Measurements from ENCODE around the gene GYS1.
A peak's percentile ranks its signal among the peaks of the same experiment; 100 is the strongest.

GYS1 gene

DNA sequence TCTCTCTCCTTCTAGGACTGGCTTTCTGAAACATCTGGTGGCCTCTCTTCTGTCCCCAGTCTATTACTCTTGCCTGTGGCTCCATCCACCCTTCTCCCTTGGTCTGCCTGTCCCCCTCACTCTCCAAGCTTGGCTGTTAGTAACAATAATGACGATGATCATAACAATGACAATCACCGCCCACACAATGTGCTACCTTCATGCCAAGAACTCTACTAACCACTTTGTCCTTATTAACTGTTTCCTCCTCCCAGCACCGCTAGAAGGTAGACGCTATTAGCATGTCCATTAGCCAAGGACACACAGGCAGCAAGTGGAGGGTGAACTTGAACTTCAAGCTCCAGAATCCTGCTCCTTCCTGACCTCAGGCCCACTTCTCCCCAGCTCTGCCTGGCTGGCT, 2.7 kb downstream of the GYS1 start:
- DNase-seq (ENCODE audit: low read depth in 4 of 4, low spot score in 1 of 4): no peak

DNA sequence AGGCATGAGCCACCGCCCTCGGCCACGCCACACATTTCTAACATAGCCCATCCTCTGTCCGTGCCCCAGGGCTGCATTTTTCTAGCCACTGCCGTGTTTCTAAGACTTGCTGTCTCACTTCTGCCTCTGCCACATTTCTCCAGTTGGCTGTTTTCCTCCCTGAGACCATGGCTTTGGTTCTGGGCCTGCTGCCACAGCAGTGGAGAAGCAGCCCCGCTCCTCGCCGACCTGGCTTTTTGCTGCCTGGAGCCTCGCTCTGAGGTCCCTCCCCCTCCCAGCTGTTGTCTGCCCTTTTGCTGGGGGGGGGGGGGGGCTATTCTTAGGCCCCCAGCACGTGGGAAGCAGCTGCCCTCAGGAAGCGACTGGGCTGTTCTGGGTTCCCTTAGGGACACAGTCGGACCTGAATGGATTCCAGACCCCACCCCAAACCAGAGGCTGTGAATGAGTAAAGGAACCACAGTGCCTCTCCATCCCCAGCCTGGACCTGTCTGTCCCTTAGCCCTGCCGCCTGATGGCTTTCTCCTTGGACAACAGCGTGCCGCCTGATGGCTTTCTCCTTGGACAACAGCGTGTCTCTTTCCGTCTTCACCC, 3.3 kb downstream of the GYS1 start:
- no peak for DNase-seq (ENCODE audit: low read depth in 4 of 4, low spot score in 1 of 4)

DNA sequence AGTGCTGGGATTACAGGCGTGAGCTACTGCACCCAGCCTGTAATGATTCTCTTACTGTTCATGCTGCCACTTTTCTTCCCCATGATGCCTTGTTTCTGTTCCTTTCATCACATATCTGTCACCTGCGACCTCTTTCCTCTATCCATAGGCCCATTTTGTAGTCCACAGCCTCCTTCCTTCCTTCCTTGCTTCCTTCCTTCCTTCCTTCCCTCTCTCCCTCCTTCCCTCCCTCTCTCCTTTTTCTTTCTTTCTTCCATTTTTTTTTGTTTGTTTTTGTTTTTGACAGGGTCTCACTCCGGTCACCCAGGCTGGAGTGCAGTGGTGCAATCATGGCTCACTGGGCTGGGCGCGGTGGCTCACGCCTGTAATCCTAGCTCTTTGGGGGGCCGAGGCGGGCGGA, 4.2 kb downstream of the GYS1 start:
- no peak for DNase-seq (ENCODE audit: low read depth in 4 of 4, low spot score in 1 of 4)

DNA sequence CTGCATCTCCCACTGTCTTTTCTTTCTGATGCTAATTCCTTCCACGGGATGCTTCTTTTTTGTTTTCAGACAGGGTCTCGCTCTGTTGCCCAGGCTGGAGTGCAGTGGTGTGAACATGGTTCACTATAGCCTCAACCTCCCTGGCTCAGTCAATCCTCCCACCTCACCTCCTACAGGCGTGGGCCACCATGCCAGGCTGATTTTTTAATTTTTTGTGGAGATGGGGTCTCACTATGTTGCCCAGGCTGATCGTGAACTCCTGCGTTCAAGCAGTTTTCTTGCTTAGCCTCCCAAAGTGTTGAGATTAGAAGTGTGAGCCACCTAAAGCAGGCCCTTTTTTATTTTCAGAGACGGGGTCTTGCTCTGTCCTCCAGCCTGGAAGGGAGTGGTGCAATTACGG, 4.8 kb downstream of the GYS1 start:
- DNase-seq (ENCODE audit: low read depth in 4 of 4, low spot score in 1 of 4): no peak

DNA sequence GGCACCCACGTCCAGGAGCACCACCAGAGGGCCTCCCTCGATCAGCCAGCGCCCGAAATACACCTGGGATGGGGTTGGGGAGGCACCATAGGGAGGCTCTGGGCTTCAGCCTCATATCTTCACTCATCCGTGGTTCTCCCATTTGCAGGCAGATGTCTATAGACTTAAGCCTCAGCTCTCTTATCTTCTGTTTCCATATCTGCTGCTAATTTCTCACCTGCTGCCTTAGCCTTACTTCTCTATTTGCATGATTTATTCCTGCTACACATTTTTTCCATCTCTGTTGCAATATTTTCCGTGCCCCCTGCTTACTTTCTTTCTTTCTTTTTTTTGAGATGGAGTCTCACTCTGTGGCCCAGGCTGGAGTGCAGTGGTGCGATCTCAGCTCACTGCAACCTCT, 5.8 kb downstream of the GYS1 start:
- no peak for DNase-seq (ENCODE audit: low read depth in 4 of 4, low spot score in 1 of 4)

DNA sequence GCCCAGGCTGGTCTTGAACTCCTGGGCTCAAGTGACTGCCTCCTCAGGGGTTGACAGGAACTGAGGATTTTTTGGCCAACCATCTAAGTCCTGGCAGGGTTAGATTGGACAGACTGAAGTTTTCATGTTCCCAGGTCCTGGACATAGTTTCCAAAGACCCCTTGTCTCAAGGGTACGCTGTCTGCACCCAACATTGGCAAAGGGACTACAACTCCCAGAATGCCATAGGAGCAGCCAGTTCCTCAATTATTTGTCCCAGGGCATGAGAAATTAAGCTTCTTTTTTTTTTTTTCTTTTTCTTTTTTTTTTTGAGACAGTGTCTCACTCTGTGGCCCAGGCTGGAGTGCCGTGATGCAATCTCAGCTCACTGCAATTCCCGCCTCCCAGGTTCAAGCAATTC, 6.9 kb downstream of the GYS1 start:
- DNase-seq (ENCODE audit: low read depth in 4 of 4, low spot score in 1 of 4): no peak

DNA sequence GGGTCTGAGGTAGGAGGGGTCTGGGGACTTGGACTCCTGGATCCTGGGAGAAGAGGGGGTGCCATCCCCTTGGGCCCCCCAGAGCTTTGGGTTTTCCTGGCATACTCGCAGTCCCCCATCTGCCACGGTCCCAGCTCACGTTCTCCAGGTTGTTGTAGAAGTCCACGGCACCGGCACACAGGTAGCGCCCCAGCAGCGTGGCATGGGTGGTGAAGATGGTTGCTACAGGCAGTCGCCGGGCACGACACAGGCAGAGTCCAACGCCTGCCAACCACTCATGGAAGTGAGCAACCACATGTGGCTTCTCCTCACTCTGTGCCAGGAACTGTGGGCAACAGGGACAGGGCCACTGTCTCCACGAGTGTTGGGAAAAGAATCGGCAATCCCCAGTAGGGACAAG, 7.4 kb downstream of the GYS1 start:
- DNase-seq (ENCODE audit: low read depth in 4 of 4, low spot score in 1 of 4): no peak

DNA sequence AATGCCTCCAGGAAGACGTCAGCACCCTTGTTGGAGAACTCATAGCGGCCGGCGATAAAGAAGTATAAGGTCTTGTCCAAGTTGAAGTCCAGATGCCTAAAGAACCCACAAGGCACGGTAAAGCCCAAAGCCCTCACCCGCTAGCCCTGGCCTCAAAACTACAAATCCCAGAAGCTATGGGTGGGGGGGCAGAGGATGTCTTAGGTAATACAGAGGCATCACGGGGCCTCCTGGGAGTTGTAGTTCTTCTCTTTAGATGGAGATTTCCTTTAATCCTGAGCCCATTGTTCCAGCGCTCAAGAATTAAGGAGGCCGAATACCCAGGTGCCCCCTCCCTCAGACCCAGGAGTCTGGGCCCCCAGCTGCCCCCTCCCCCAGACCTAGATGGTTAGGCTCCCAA, 10.8 kb downstream of the GYS1 start:
- no peak for DNase-seq (ENCODE audit: low read depth in 4 of 4, low spot score in 1 of 4)

DNA sequence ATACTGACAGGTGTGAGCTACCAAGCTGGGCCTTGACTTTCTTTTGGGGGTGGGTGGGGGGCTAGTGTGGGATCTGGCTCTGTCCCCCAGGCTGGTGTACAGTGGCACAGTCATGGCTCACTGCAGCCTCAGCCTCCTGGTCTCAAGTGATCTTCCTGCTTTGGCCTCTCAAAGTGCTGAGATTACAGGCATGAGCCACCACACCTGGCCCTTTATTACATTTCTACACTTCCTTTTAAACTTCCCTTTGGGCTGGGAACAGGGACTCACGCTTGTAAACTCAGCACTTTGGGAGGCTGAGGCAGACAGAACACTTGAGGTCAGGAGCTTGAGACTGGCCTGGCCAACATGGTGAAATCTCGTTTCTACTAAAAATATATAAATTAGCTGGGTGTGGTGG, 16.0 kb downstream of the GYS1 start:
- DNase-seq (ENCODE audit: low read depth in 4 of 4, low spot score in 1 of 4): no peak

DNA sequence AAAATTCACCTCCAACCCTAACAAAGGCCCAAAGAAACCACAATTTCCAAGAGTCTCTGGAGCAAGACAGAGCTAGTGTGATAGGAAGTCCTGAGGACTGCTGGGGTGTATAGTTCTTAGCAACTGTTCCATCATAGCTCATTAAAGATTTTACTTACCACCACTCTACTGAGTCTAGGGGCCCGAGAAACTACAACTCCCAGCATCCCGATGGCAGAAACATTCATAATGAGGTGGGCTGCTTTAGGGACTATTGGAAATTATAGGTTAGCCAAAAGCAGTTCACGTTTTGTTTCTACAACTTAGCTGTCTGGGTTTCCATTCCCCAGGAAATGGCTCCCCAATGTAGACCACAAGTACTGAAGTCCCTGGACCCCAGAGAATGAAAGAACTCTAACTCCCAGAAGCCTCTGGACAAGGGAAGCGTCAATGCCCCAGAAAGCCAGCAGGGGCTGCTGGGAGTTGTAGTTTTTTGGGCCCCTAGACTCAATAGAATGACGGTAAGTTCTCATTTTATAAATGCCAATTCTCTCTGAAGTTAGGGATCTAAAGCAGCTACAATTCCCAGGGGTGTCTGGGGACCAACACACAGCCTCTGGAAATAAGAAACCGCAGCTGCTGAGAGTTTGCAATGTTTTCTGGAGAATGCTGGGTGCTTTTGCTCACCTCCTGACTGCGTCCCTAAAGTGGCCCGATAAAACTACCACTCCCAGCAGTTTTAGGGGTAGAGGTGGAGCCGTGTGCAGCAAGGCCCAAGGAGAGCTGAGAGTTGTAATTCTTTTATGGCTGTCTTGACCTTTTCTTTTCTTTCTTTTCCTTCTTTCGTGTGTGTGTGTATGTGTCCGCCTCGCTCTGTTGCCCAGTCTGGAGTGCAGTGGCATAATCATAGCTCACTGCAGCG, 16.9 kb downstream of the GYS1 start:
- DNase-seq (ENCODE audit: low read depth in 4 of 4, low spot score in 1 of 4): no peak

DNA sequence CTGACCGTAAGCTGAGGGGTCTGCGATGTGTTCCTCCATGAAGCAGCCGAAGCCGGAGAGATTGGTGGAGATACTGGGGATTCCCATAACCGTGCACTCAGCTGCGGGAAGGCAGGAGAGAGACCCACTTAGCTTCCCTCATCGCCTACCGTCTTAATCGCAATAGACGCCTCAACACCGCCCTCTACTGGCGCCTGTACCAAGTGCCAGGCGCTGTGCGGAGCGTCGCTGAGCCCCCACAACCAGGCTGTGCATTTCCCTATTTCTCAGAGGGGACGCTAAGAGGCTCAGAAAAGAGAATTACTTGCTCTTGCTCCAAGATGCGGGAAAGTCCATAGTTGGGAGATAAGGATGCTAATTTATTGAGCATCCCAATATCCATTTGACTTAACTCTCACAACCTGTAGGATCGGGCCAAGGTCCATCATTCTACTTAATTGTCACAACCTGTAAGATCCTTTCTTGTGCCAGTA, 22.1 kb downstream of the GYS1 start:
- DNase-seq (ENCODE audit: low read depth in 4 of 4, low spot score in 1 of 4): peak; percentile 68 to 91 (median 79)

DNA sequence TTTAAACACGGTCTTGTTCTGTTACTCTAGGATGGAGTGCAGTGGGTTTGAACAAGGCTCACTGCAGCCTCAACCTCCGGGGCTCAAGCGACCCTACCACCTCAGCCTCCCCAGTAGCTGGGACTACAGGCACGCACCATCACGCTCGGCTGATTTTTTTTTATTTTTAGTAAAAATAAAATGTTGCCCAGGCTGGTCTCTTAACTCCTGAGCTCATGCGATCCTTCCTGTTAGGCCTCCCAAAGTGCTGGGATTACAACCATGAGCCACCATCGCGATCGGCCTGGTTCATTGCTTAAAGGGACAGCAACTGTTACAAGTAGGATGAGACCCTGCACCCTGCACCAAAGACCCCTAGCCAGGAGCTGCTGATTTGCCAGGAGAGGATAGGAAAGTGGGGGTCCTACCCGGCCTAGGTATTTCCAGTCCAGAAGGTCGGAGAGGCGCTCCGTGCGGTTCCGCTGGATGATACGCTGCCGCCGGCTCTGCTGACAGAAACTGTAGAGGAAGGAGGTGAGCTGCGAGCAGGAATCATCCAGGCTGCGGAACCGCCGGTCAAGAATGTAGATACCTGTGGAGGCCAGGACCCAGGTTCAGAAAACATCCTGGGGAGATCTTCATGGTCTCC, 22.9 kb downstream of the GYS1 start:
- DNase-seq (ENCODE audit: low read depth in 4 of 4, low spot score in 1 of 4): no peak

DNA sequence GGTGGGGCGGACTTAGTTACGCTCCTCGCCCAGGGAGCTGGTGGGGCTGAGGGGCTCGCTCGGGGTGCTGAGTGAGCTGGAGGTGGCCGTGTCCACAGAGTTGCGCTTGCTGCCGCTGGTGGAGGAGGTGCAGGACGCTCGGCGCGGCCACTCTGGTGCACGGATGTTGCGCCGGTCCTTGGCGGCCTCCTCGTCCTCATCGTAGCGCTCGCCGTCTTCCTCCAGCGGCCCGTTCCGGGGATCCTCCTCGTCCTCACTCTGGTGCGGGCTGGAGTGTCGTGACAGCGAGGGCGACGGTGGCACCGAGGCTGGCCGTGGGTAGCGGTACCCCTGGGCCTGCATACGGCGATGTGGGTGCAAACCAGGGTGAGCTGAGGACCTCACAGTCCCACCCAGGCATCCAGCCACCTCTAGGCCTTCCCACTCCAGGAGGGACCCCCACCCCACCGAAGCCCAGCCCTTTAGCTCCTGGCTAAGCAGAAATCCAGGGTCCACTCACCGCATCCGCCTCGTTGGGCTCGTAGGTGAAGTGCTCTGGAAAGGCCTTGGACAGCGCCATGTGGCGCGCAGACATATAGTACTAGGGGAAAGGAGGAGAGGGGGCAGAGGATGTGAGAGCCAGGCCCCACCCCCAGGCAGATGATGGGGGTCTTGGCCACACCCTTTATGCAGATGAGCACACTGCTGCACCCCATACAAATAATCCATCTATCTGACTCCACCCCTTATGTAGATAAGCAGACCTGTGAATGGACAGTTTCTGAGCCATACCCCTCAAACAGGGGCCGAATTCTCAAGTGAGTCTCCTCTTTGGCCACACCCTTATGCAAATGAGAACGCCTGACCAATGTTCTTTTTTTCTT, 23.6 kb downstream of the GYS1 start:
- no peak for DNase-seq (ENCODE audit: low read depth in 4 of 4, low spot score in 1 of 4)

DNA sequence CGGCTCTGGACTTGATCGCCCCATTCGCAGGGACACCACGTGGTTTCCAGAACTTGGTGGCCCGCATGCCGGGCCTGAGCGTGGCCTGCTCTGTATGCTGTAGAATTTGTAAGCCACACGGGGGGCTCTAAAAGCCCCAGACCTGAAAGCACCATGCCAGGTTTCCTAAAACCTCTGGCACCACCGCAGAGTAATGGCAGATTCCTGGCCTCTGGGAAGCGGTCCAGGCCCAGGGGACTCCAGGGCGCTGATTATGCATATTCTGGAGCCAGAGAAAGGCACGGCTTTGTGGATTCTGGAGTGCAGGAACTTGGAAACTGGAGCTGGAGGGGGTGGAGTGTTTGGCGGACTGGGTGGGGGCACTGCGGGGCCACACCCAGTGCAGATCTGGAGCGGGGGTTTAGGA, 24.3 kb downstream of the GYS1 start:
- no peak for DNase-seq (ENCODE audit: low read depth in 4 of 4, low spot score in 1 of 4)

DNA sequence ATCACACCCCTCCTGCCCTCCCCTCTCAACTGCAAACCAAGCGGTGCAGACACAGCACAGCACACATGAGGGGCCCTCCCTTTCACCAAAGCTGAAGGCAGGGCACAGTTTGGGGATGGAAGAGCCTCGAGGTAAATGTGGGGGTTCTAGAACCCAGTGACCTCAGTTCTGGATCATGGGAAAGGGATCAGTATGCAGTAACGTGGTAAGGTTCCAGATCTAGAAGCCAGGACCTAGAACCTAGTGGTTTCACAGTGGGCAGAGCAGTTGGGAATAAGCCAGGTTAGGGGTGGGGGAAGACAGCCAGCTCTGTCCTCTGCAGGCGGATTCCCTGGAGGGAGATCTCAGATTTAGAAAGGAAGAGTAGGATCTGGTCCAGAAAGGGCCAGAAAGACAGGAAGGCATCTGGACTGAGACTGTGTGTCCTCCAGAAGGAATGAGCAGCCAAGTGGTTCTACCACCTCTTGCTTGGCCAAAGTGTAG, 24.9 kb downstream of the GYS1 start:
- no peak for DNase-seq (ENCODE audit: low read depth in 4 of 4, low spot score in 1 of 4)

DNA sequence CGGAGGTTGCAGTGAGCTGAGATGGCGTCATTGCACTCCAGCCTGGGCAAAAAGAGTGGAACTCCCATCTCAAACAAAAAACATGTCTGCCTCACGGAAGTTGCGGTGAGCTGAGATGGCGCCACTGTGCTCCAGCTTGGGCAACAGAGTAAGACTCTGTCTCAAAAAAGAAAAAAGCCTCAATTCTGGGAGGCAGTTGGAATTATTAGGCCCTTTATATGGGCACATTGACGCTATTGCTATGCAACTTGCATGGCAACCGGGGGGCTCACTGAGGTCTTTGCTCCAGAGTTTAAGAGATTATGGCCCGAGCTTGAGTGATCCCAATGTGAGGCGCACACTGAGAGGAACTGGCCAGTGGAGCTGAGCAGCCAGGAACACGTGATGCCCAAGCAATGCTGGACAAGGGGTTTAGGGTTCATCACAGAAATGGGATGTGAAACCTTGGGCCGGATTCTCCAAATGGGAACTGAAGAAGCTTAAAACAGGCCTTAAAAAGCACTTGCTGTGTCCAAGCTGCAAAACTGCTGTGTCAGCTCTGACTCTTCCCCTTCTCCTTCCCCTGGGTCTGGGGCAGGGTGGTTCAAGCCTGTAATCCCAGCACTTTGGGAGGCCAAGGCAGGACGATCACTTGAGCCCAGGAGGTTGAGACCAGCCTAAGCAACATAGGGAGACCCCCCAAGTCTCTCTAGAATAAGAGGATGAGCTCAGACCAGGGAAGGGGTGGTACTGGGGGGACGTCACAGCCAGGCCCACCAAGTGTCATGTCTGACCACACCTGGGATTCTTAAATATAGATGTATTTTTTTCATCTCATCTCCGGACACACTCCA, 25.5 kb downstream of the GYS1 start:
- no peak for DNase-seq (ENCODE audit: low read depth in 4 of 4, low spot score in 1 of 4)

DNA sequence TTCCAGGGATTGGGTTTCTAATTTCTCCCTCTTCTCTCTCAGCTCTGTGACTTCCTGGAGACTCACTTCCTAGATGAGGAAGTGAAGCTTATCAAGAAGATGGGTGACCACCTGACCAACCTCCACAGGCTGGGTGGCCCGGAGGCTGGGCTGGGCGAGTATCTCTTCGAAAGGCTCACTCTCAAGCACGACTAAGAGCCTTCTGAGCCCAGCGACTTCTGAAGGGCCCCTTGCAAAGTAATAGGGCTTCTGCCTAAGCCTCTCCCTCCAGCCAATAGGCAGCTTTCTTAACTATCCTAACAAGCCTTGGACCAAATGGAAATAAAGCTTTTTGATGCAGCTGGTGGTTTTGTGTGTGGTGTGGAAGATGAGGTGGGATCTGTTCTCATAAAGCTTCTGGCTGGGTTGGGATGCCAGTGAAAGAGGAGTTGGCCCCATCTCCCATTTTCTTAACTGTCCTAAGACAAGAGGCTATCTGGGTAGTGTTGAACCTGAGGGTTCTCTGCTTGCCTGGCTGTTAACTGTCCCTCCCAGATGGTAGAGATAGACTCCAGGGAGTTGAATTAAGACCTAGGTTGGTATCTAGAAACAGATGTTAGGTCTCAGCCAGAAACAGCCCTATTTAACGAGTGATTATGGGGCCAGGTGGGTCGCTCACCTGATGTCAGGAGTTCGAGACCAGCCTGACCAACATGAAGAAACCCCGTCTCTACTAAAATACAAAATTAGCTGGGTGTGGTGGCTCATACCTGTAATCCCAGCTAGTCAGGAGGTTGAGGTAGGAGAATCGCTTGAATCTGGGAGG, 26.4 kb downstream of the GYS1 start:
- DNase-seq (ENCODE audit: low read depth in 4 of 4, low spot score in 1 of 4): no peak

DNA sequence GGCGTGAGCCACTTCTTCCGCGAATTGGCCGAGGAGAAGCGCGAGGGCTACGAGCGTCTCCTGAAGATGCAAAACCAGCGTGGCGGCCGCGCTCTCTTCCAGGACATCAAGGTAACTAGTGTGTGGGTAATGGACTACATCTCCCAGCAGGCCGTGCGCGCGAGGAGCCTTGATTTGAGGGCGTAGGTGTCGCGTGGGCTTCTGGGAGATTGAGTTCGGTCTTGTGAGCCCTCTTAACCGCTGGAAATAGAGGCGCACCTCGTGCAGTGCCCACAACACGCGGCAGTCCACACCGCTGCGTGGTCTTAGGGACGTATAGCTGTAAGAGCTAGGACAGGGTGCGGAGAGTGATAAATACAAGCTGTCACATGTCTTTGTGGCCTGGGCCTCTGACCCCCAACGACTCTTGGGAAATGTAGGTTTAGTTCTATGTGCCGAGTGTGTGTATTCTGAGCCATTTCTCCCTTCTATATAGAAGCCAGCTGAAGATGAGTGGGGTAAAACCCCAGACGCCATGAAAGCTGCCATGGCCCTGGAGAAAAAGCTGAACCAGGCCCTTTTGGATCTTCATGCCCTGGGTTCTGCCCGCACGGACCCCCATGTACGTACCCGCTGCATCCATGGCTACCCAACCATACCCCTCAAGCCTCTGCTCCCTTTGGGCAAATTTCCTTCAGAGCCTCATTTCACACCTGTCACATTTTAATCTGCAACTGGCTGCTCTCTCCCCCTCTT, 27.1 kb downstream of the GYS1 start:
- peak; percentile 74 to 84 (median 78) for DNase-seq (ENCODE audit: low read depth in 4 of 4, low spot score in 1 of 4)
